K562 (cell line): Measurements from ENCODE around the gene RAD52. TPM values are rescaled to one million over a fixed set of nuclear protein-coding genes. Genes with fewer than 3 reads are reported as not detected.

Experiments used
- ATAC-seq: fragments of 200-7000 bp; cut with Tn5 transposase; 3 replicates; pipeline ENCODE4 v1.9.1; 2020; ENCODE audit warnings: moderate library complexity
- BruUV-seq: library from RNA; stranded (reverse); fragments of 400-500 nt; replicated peaks from 2 replicates; lab custom pipeline; 2021; lab: Mats Ljungman, UMichigan
- CTCF ChIA-PET: fragments of 300-600 bp; formaldehyde crosslinking; extraction: SDS; loops from one replicate; lab custom pipeline; 2021; ENCODE audit warnings: low intra/inter-chr PET ratio; lab: Yijun Ruan, JAX
- POLR2A ChIA-PET: fragments of 300-600, 350-650 bp; sonication (Branson Sonifier 250); formaldehyde crosslinking; extraction: SDS; loops from one replicate; lab custom pipeline; 2021; ENCODE audit warnings: antibody characterized with exemption, inconsistent platforms; lab: Yijun Ruan, JAX
- DNase-seq, 4 experiments: peaks; one replicate each; pipeline versions ENCODE4 v3.0.0 to v3.0.0-alpha.2; 2011 to 2018; ENCODE audit warnings: low spot score in 3 of 4, mixed read lengths in 3 of 4; ENCODE audit errors: extremely low read depth in 1 of 4
- FAIRE-seq: peaks from 2 replicates; lab custom pipeline; 2011; peaks lifted over from hg19 to GRCh38; lab: Jason Lieb, UNC
- H2AFZ ChIP-seq: 2 replicates; pipeline ENCODE4 v1.6.0; 2011; ENCODE audit warnings: low read depth, low read length, control low read depth, inconsistent platforms
- H3K27ac ChIP-seq: fragments of 200-600 bp; 3 replicates; pipeline ENCODE4 v1.8.0; 2011; ENCODE audit warnings: low read depth, mild to moderate bottlenecking, control low read depth, inconsistent platforms, low read length, moderate library complexity, mixed read lengths; ENCODE audit errors: extremely low read depth
- H3K27me3 ChIP-seq, 2 experiments: fragments of 300-600 bp in 1 of 2; 2 replicates in 1 of 2; 3 replicates in 1 of 2; pipeline versions ENCODE4 v1.6.0 to v1.8.0; 2011; ENCODE audit warnings: inconsistent platforms in 2 of 2, low read length in 2 of 2, mild to moderate bottlenecking in 1 of 2, mixed read lengths in 1 of 2, moderate library complexity in 1 of 2; ENCODE audit not compliant: control insufficient read depth in 2 of 2, insufficient read depth in 2 of 2
- H3K36me3 ChIP-seq: fragments of 300-600 bp; 3 replicates; pipeline ENCODE4 v1.8.0; 2011; ENCODE audit warnings: mild to moderate bottlenecking, low read length, inconsistent platforms; ENCODE audit not compliant: control insufficient read depth, insufficient read depth
- H3K4me1 ChIP-seq, 2 experiments: fragments of 200-600 bp in 1 of 2; replicated peaks in 1 of 2; 2 replicates in 1 of 2; 3 replicates in 1 of 2; pipeline versions ENCODE4 v1.5.1 to v1.8.0; 2011; ENCODE audit warnings: inconsistent platforms in 2 of 2, low read length in 2 of 2, mild to moderate bottlenecking in 1 of 2, mixed read lengths in 1 of 2, moderate library complexity in 1 of 2; ENCODE audit not compliant: control insufficient read depth in 2 of 2, insufficient read depth in 2 of 2
- H3K4me2 ChIP-seq: 2 replicates; pipeline ENCODE4 v1.6.1; 2011; ENCODE audit warnings: low read length, control low read depth, inconsistent platforms, mixed read lengths; ENCODE audit not compliant: insufficient read depth
- H3K4me3 ChIP-seq: fragments of 200-600 bp; sonication (generic), shearing (Covaris generic); 2 replicates; pipeline ENCODE4 v1.5.1; 2016; ENCODE audit warnings: control low read depth, inconsistent platforms
- H3K79me2 ChIP-seq: fragments of 200-600 bp; 3 replicates; pipeline ENCODE4 v1.8.0; 2011; ENCODE audit warnings: low read length, inconsistent platforms; ENCODE audit not compliant: control insufficient read depth, insufficient read depth
- H3K9ac ChIP-seq, 2 experiments: 2 replicates each; pipeline versions ENCODE4 v1.6.0 to v1.6.1; 2011; ENCODE audit warnings: low read depth in 2 of 2, low read length in 2 of 2, control low read depth in 1 of 2, inconsistent platforms in 1 of 2, mild to moderate bottlenecking in 1 of 2, mixed read lengths in 1 of 2; ENCODE audit not compliant: insufficient read depth in 1 of 2
- H3K9me1 ChIP-seq: one replicate; pipeline ENCODE4 v1.6.0; 2011; ENCODE audit warnings: inconsistent platforms, mild to moderate bottlenecking, low read length, moderate library complexity; ENCODE audit not compliant: control insufficient read depth, insufficient read depth
- H3K9me3 ChIP-seq: replicated peaks from 2 replicates; pipeline ENCODE4 v1.5.1; 2011; ENCODE audit warnings: low read depth, low read length, inconsistent platforms; ENCODE audit not compliant: control insufficient read depth, insufficient read depth
- H4K20me1 ChIP-seq: replicated peaks from 2 replicates; pipeline ENCODE4 v1.6.1; 2011; ENCODE audit warnings: low read length, inconsistent platforms, mixed read lengths; ENCODE audit not compliant: control insufficient read depth, insufficient read depth
- CBX3 ChIP-seq, 2 experiments: IDR thresholded peaks; 1 replicate in 1 of 2; 2 replicates in 1 of 2; pipeline ENCODE4 v1.6.1; 2012; ENCODE audit warnings: inconsistent platforms in 2 of 2, low read length in 2 of 2, borderline replicate concordance in 1 of 2, control low read depth in 1 of 2
- EHMT2 ChIP-seq: fragments of 450-650 bp; IDR thresholded peaks from 2 replicates; pipeline ENCODE4 v1.6.1; 2018; ENCODE audit warnings: antibody characterized with exemption
- ELF2 ChIP-seq: fragments of 250-450 bp; sonication (Bioruptor Pico); IDR thresholded peaks from 2 replicates; pipeline ENCODE4 v1.5.0; 2021; ENCODE audit warnings: mild to moderate bottlenecking
- NR2C1 ChIP-seq, 2 experiments: fragments of 450-650 bp; IDR thresholded peaks; 2 replicates each; pipeline ENCODE4 v1.6.1; 2017; ENCODE audit warnings: mild to moderate bottlenecking in 2 of 2, antibody characterized with exemption in 1 of 2, inconsistent platforms in 1 of 2, missing compliant biosample characterization in 1 of 2, missing genetic modification characterization in 1 of 2
- U2AF1 ChIP-seq: fragments of 200-400 bp; formaldehyde crosslinking; optimal IDR thresholded peaks from 2 replicates; pipeline ENCODE3; 2017; ENCODE audit warnings: mild to moderate bottlenecking, low read depth, low read length, moderate library complexity
- YY1 ChIP-seq, 3 experiments: IDR thresholded peaks; 2 replicates each; pipeline ENCODE4 v1.6.1; 2011; ENCODE audit warnings: low read length in 2 of 3, mild to moderate bottlenecking in 2 of 3, moderate library complexity in 2 of 3, borderline replicate concordance in 1 of 3, control low read depth in 1 of 3, low read depth in 1 of 3; ENCODE audit not compliant: insufficient read depth in 3 of 3, insufficient replicate concordance in 2 of 3, control insufficient read depth in 1 of 3, insufficient read length in 1 of 3; ENCODE audit errors: extremely low read depth in 1 of 3
- WGBS: fragments of 100-300 bp; shearing (Covaris generic); methylation state at CpG from one replicate; pipeline ENCODE4 v1.1.6; 2016; ENCODE audit warnings: low coverage, mixed read lengths; ENCODE audit not compliant: insufficient coverage; ENCODE audit errors: missing lambda C conversion rate; 5-methylcytosine and 5-hydroxymethylcytosine counted together
- in situ Hi-C: fragments of 300-500 bp; cut with MboI; formaldehyde crosslinking; loops from 4 replicates; pipeline ENCODE4 v1.15.0; 2018; ENCODE audit warnings: inconsistent platforms, mixed read lengths
- intact Hi-C: fragments of 100-400 bp; cut with micrococcal nuclease; formaldehyde crosslinking; loops from 2 replicates; pipeline ENCODE4 v1.14.2; 2022
- polyA plus RNA-seq, 8 experiments: library from polyadenylated mRNA; depleted of rRNA in 4 of 8; stranded (reverse) in 5 of 8; unstranded in 3 of 8; fragments of >200 nt; fragmentation: Nextera tagmentation in 2 of 8; fragmentation: Illumina TruSeq in 1 of 8; extraction: Ambion mirVana in 2 of 8; extraction: Trizol in 1 of 8; gene quantifications; 2 replicates each; pipeline versions ENCODE4 v1.2.1 to v1.2.3, GENCODE V29; 2011 to 2014; ENCODE audit warnings: inconsistent platforms in 1 of 8, missing spikeins in 1 of 8
- total RNA-seq, 7 experiments: library from RNA; depleted of rRNA in 6 of 7; stranded (reverse); fragments of >200 nt in 6 of 7; fragmentation: Illumina TruSeq in 2 of 7; extraction: Trizol in 2 of 7; gene quantifications; 2 replicates each; pipeline versions ENCODE4 v1.2.1 to v1.2.3, GENCODE V29; 2011 to 2021; ENCODE audit warnings: low replicate concordance in 1 of 7

Gene RAD52
- total and polyA plus RNA-seq, 9 of the 15 experiments (the other 6 are each of a cell fraction or from before 2014, with no cell fraction given), result 1.3 to 15.9 (median 9.3) TPM

- DNase-seq (no peak), FAIRE-seq (no peak), ATAC-seq (no peak)
- H3K79me2 ChIP-seq, result no peaks in the 10 kb centered on the region
- 0 out of 2 replicates have a peak overlapping the region, but pooled peaks have one; percentile 14 for H2AFZ ChIP-seq
- 82% methylated on average over 4 of the region's 4 CpGs for WGBS
- H3K9me3 ChIP-seq, result no peaks in the 10 kb centered on the region
- H3K27ac ChIP-seq, result peak overlapping the region; percentile 1; the same call in 1 of the 3 replicates
- H3K27me3 ChIP-seq, result no peaks in the 10 kb centered on the region
- no peaks in the 10 kb centered on the region for H4K20me1 ChIP-seq
- peaks cover 0 to 7% of the 10 kb centered on the region in 2 experiments; a peak in 3 of 5 replicates for H3K4me1 ChIP-seq
- intact Hi-C loops (no loop called here), in situ Hi-C loops (no loop called here)
- no peaks in the 10 kb centered on the region for H3K36me3 ChIP-seq
- no TSS peak for BruUV-seq
- ChIA-PET CTCF (no interaction called here), POLR2A (interaction anchor here (0.6 to 1.2 kb wide), 2 partner anchors 28 to 52 kb away, joined by 3 to 4 read pairs; no protein-coding TSS in a partner anchor)
- no peak overlapping the region for H3K4me3 ChIP-seq
- H3K4me2 ChIP-seq, result no peak overlapping the region
- peak in 1 of 2 experiments; percentile 47; a peak in 1 of 3 replicates for TF ChIP-seq CBX3 (IDR thresholded peaks at IDR 0.05; ENCODE audit: borderline replicate concordance in 1 of 2, low read length in 2 of 2)
- peak; percentile 64; the same call in 1 of the 2 replicates for TF ChIP-seq EHMT2
- no peak for TF ChIP-seq U2AF1
- peak; percentile 41; the same call in 1 of the 2 replicates for TF ChIP-seq NR2C1 (IDR thresholded peaks at IDR 0.05)
- peak; percentile 38; the same call in 1 of the 2 replicates for TF ChIP-seq NR2C1 (tag; IDR thresholded peaks at IDR 0.05)
- peak in 1 of 3 experiments; percentile 70 for TF ChIP-seq YY1 (IDR thresholded peaks at IDR 0.05; ENCODE audit: borderline replicate concordance in 1 of 3, control insufficient read depth in 1 of 3, extremely low read depth in 1 of 3, insufficient read depth in 3 of 3, insufficient read length in 1 of 3, insufficient replicate concordance in 2 of 3, low read depth in 1 of 3, low read length in 2 of 3)
- no peak for TF ChIP-seq ELF2 (CRISPR knock-in tag)
- H3K9me1 ChIP-seq, result no peaks in the 10 kb centered on the region
- no peak overlapping the region for H3K9ac ChIP-seq
Measured at GRCh38 chr12:977156-977555, 27.7 kb upstream of the RAD52 start.
